HepG2 (cell line): ENCODE measurements around the gene CAPN15. TPM values are rescaled to one million over a fixed set of nuclear protein-coding genes. Genes with fewer than 3 reads are reported as not detected.

Experiments
- ARNTL ChIP-seq: sonication (generic); formaldehyde crosslinking; IDR thresholded peaks from 2 replicates; pipeline ENCODE4 v1.4.0; 2020; ENCODE audit warnings: mild to moderate bottlenecking, missing genetic modification reagents
- ATF2 ChIP-seq: sonication (generic); formaldehyde crosslinking; IDR thresholded peaks from 2 replicates; pipeline ENCODE4 v1.4.0; 2020; ENCODE audit warnings: missing genetic modification reagents
- CBX2 ChIP-seq, 2 experiments: fragments of 200-600 bp in 1 of 2; sonication (generic); formaldehyde crosslinking in 1 of 2; IDR thresholded peaks; 2 replicates each; pipeline versions ENCODE4 v1.7.0 to v1.8.1; 2018 to 2022; ENCODE audit warnings: low read depth in 2 of 2, low read length in 1 of 2, mild to moderate bottlenecking in 1 of 2, missing genetic modification reagents in 1 of 2
- CEBPB ChIP-seq: IDR thresholded peaks from 2 replicates; pipeline ENCODE4 v1.6.1; 2011; ENCODE audit warnings: low read depth, low read length, improper control_type of control experiment, borderline replicate concordance
- CENPT ChIP-seq: sonication (generic); formaldehyde crosslinking; IDR thresholded peaks from 2 replicates; pipeline ENCODE4 v1.8.0; 2022; ENCODE audit warnings: low read depth, mild to moderate bottlenecking, moderate library complexity, missing genetic modification reagents
- CREBL2 ChIP-seq: sonication (generic); formaldehyde crosslinking; IDR thresholded peaks from 2 replicates; pipeline ENCODE4 v1.8.1; 2023; ENCODE audit warnings: missing genetic modification reagents, mild to moderate bottlenecking, borderline replicate concordance
- GATAD2A ChIP-seq: IDR thresholded peaks from 2 replicates; pipeline ENCODE4 v1.6.1; 2016
- GMEB2 ChIP-seq: IDR thresholded peaks from 2 replicates; pipeline ENCODE4 v1.6.1; 2016; ENCODE audit warnings: missing biosample characterization, missing genetic modification reagents, low read depth
- MED8 ChIP-seq: sonication (generic); formaldehyde crosslinking; IDR thresholded peaks from 2 replicates; pipeline ENCODE4 v1.8.1; 2023; ENCODE audit warnings: mild to moderate bottlenecking, missing genetic modification reagents; ENCODE audit not compliant: insufficient replicate concordance
- NFRKB ChIP-seq: fragments of 450-650 bp; IDR thresholded peaks from 2 replicates; pipeline ENCODE4 v1.6.1; 2017
- PITX1 ChIP-seq: sonication (generic); formaldehyde crosslinking; IDR thresholded peaks from 2 replicates; pipeline ENCODE4 v1.5.1; 2020; ENCODE audit warnings: mild to moderate bottlenecking, missing genetic modification reagents
- SMC3 ChIP-seq: IDR thresholded peaks from 2 replicates; pipeline ENCODE4 v1.6.1; 2011; ENCODE audit warnings: low read length, improper control_type of control experiment
- TSC22D2 ChIP-seq: sonication (generic); formaldehyde crosslinking; IDR thresholded peaks from 2 replicates; pipeline ENCODE4 v1.5.1; 2020; ENCODE audit warnings: missing genetic modification reagents, mild to moderate bottlenecking, borderline replicate concordance
- ZNF24 ChIP-seq: fragments of 450-650 bp; IDR thresholded peaks from 2 replicates; pipeline ENCODE4 v1.6.1; 2017; ENCODE audit warnings: antibody characterized with exemption, mild to moderate bottlenecking
- ZNF292 ChIP-seq: sonication (generic); formaldehyde crosslinking; IDR thresholded peaks from 2 replicates; pipeline ENCODE4 v1.8.1; 2022; ENCODE audit warnings: mild to moderate bottlenecking, low read depth, missing genetic modification reagents, borderline replicate concordance
- ZNF337 ChIP-seq: sonication (generic); formaldehyde crosslinking; IDR thresholded peaks from 2 replicates; pipeline ENCODE4 v1.5.1; 2020; ENCODE audit warnings: missing genetic modification reagents, low read depth, mild to moderate bottlenecking, borderline replicate concordance
- ZNF33B ChIP-seq: sonication (generic); formaldehyde crosslinking; IDR thresholded peaks from 2 replicates; pipeline ENCODE4 v1.5.1; 2020; ENCODE audit warnings: mild to moderate bottlenecking, missing genetic modification reagents
- ZNF362 ChIP-seq: sonication (generic); formaldehyde crosslinking; IDR thresholded peaks from 2 replicates; pipeline ENCODE4 v1.4.0; 2020; ENCODE audit warnings: missing genetic modification reagents, mild to moderate bottlenecking, borderline replicate concordance
- ZNF441 ChIP-seq: sonication (generic); formaldehyde crosslinking; IDR thresholded peaks from 2 replicates; pipeline ENCODE4 v1.7.0; 2021; ENCODE audit warnings: missing genetic modification reagents, borderline replicate concordance
- ZNF773 ChIP-seq: sonication (generic); formaldehyde crosslinking; IDR thresholded peaks from 2 replicates; pipeline ENCODE4 v1.4.0; 2020; ENCODE audit warnings: missing genetic modification reagents, borderline replicate concordance
- ZNF780A ChIP-seq: sonication (generic); formaldehyde crosslinking; IDR thresholded peaks from 2 replicates; pipeline ENCODE4 v1.8.0; 2022; ENCODE audit warnings: mild to moderate bottlenecking, missing genetic modification reagents, moderate library complexity
- ZXDC ChIP-seq: sonication (generic); formaldehyde crosslinking; IDR thresholded peaks from 2 replicates; pipeline ENCODE4 v1.5.0; 2020; ENCODE audit warnings: mild to moderate bottlenecking, missing genetic modification reagents
- polyA plus RNA-seq, 8 experiments: library from polyadenylated mRNA; depleted of rRNA in 3 of 8; stranded (reverse) in 7 of 8; unstranded in 1 of 8; fragments of >200 nt; fragmentation: Illumina TruSeq in 4 of 8; extraction: Trizol in 4 of 8; gene quantifications; 2 replicates each; pipeline versions ENCODE4 v1.2.1 to v1.2.3, GENCODE V29; 2011 to 2016; ENCODE audit warnings: low read depth in 4 of 8, missing spikeins in 1 of 8, mixed read lengths in 1 of 8; ENCODE audit not compliant: insufficient read depth in 1 of 8
- total RNA-seq, 5 experiments: library from RNA; depleted of rRNA; stranded (reverse); fragments of >200 nt; fragmentation: Illumina TruSeq; extraction: Trizol; gene quantifications; 2 replicates each; pipeline ENCODE4 v1.2.3, GENCODE V29; 2016; ENCODE audit warnings: low read depth in 1 of 5

CAPN15 gene
- total and polyA plus RNA-seq, 2 of the 13 experiments (the other 11 are each of a cell fraction or from before 2014, with no cell fraction given), result 14.9 to 24.5 TPM

GRCh38 chr16:558298-559020 is 30.9 kb downstream of the CAPN15 start (continued):
- TF ChIP-seq MED8 (no peak), GMEB2 (CRISPR knock-in tag) (no peak), CBX2 (IDR thresholded peaks at IDR 0.05; ENCODE audit: low read depth, low read length) (no peak), CBX2 (CRISPR knock-in tag; IDR thresholded peaks at IDR 0.05; ENCODE audit: low read depth) (peak; percentile 67; the same call in 1 of the 2 replicates), CREBL2 (CRISPR knock-in tag) (no peak), TSC22D2 (CRISPR knock-in tag) (0 out of 2 replicates have a peak, but pooled peaks have one; percentile 4), ZNF441 (CRISPR knock-in tag) (peak; percentile 74; the same call in 1 of the 2 replicates), CENPT (no peak), ARNTL (CRISPR knock-in tag) (peak; percentile 96), GATAD2A (CRISPR knock-in tag) (peak; percentile 91), PITX1 (peak; percentile 81), ZNF362 (CRISPR knock-in tag) (no peak), CEBPB (no peak), ZXDC (CRISPR knock-in tag) (no peak), ZNF24 (no peak), ZNF780A (CRISPR knock-in tag) (no peak), ZNF337 (peak; percentile 79; the same call in 1 of the 2 replicates), ATF2 (peak; percentile 49; the same call in 1 of the 2 replicates), NFRKB (no peak), ZNF292 (CRISPR knock-in tag) (peak; percentile 82; the same call in 1 of the 2 replicates), ZNF773 (CRISPR knock-in tag) (no peak), SMC3 (no peak), ZNF33B (CRISPR knock-in tag) (0 out of 2 replicates have a peak, but pooled peaks have one; percentile 35)
